NB4 (cell line): Measurements from ENCODE around the gene RBBP6.

Experiments used
- CTCF ChIP-seq: IDR thresholded peaks from one replicate; pipeline ENCODE4 v1.5.1; 2012; ENCODE audit warnings: low read depth, low read length
- MAX ChIP-seq: IDR thresholded peaks from 2 replicates; pipeline ENCODE4 v1.6.1; 2011; ENCODE audit warnings: low read depth, low read length
- MYC ChIP-seq: IDR thresholded peaks from 2 replicates; pipeline ENCODE4 v1.6.1; 2011; ENCODE audit warnings: low read depth, low read length
- POLR2A ChIP-seq: IDR thresholded peaks from 2 replicates; pipeline ENCODE4 v1.6.1; 2011; ENCODE audit warnings: mild to moderate bottlenecking; ENCODE audit not compliant: insufficient read length; ENCODE audit errors: extremely low read depth

- TF ChIP-seq POLR2A = no peak
- TF ChIP-seq CTCF = no peak
- no peak for TF ChIP-seq MAX
- no peak for TF ChIP-seq MYC
Observed at GRCh38 chr16:24497440-24497839, 41.9 kb upstream of the RBBP6 start.
